ENCODE results near the gene UQCRFS1. TPM values are rescaled to one million over a fixed set of nuclear protein-coding genes. Genes with fewer than 3 reads are reported as not detected.

The UQCRFS1 gene
- total RNA-seq, 4 donors from 2014 or later: 25.4 to 37.5 (median 32.9) TPM

GRCh38 chr19:29202281-29202680 is 10.7 kb downstream of the UQCRFS1 start:
- DNase-seq (ENCODE audit: low spot score) (no peak), ATAC-seq (ENCODE audit: low FRiP score) (no peak)
- TF ChIP-seq CTCF (IDR thresholded peaks at IDR 0.05): no peak

- ATAC-seq (ENCODE audit: low FRiP score) (no peak), DNase-seq (ENCODE audit: low spot score) (no peak)
- TF ChIP-seq CTCF (IDR thresholded peaks at IDR 0.05): no peak
These were observed 11.1 kb downstream of the UQCRFS1 start for GRCh38 chr19:29201855-29202254.

GRCh38 chr19:29194658-29195057 is 18.3 kb downstream of the UQCRFS1 start:
- TF ChIP-seq CTCF (IDR thresholded peaks at IDR 0.05): no peak
- DNase-seq (ENCODE audit: low spot score) (no peak), ATAC-seq (ENCODE audit: low FRiP score) (no peak)

- ATAC-seq (ENCODE audit: low FRiP score): no peak
- DNase-seq (ENCODE audit: low spot score): no peak
- no peak for TF ChIP-seq CTCF (IDR thresholded peaks at IDR 0.05)
These were observed 19.8 kb downstream of the UQCRFS1 start for GRCh38 chr19:29193155-29193554.

- no peak for TF ChIP-seq CTCF (IDR thresholded peaks at IDR 0.05)
- ATAC-seq (ENCODE audit: low FRiP score): no peak
- no peak for DNase-seq (ENCODE audit: low spot score)
These were observed 21.9 kb downstream of the UQCRFS1 start for GRCh38 chr19:29191005-29191404.

- no peak for DNase-seq (ENCODE audit: low spot score)
- no peak for TF ChIP-seq CTCF (IDR thresholded peaks at IDR 0.05)
- no peak for ATAC-seq (ENCODE audit: low FRiP score)
These were observed 24.0 kb downstream of the UQCRFS1 start for GRCh38 chr19:29189033-29189360.

- no peak for TF ChIP-seq CTCF (IDR thresholded peaks at IDR 0.05)
- DNase-seq (ENCODE audit: low spot score): no peak
- ATAC-seq (ENCODE audit: low FRiP score): no peak
These were observed 24.5 kb downstream of the UQCRFS1 start for GRCh38 chr19:29188289-29189032.

Data from omental fat pad (tissue), 4 donors.